Right lung (tissue), 5 donors: ENCODE measurements around the gene SLITRK5. TPM values are rescaled to one million over a fixed set of nuclear protein-coding genes. Genes with fewer than 3 reads are reported as not detected.

Experiments used
- DNase-seq, 2 donors: peaks; one replicate each; pipeline ENCODE4 v3.0.0-alpha.2; 2013
- polyA plus RNA-seq, 5 donors: library from polyadenylated mRNA; unstranded; fragments of 120-200 nt; gene quantifications; one replicate each; pipeline versions ENCODE4 v1.2.1 to v1.2.3, GENCODE V29; 2013; ENCODE audit warnings: inconsistent platforms in 1 of 5, low replicate concordance in 1 of 5; ENCODE audit not compliant: insufficient read length in 5 of 5, insufficient read depth in 1 of 5

SLITRK5 gene
- polyA plus RNA-seq, 5 donors: 1.8 to 3.4 (median 2.2) TPM

DNA sequence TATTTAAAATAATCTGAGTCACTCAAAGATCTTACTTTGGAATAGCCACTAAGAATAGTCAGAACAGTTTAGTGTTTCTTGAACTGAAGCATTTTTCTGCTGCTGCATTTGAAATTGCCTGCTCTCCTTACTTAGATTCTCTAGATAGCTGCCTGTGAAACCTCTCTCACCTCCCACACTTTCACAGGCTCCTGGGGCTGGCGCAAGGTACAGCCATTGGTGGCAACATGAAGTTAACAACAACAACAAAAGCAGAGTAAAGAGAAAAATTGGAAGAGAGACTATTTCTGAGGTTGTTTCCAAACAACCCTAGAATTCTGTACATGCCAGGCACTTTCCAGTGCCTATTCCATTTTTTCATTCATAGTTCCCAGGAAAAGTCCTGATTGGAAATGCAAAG, 25.3 kb downstream of the SLITRK5 start:
- no peak for DNase-seq

DNA sequence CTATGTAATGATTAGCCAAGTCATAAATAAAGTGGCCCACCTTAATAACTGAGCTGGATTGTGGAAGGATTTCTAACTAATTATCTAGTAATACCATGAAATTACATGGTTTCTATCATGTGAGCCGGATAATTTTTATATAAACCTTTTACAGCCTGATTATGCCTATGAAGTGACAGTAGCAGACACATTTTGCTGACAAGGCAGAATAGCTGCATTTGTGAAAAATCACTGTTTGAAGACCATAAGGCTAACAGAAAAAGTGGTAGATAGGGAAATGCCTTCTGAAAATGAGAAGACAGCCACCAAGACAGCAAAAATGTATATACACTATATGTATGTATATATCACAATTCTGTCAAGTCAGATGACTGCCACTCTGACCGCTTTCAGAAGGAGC, 27.1 kb downstream of the SLITRK5 start:
- no peak for DNase-seq

DNA sequence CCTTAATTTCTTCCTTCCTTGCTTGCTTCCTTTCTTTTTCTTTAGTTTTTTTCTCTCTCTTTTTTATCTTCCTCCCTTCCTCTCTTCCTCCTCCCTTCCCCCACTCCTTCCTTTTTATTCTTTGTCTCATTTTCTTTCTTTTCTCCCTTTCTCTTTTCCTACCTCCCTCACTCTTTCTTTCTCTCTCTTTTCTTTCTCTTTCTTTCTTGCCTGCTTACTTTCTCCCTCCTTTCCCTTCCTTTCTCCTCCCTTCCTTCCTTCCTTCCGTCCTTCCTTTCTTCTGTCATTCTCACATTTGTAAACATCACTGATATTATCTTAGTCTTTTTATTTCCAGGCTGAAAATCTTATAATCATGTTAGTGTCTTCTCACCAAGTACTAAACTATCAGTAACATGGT, 38.8 kb downstream of the SLITRK5 start:
- DNase-seq: no peak

DNA sequence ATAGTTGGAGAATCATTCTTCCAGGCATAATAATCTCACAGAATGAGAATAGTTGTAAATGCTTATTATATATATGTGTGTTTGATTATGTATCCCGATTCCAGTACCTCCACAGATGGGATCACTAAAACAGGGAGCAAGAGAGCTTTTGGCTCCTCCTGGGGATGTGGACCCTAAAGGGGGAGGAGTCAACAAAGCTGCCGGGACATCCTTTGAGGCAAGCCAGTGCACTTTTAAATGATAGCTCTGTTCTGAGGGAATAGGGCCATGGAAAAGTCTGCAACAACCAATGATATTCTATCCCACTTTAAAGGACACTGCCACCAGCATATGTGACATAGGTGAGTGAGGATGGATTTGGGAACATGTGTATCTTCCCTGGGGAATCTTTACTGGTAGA, 40.8 kb downstream of the SLITRK5 start:
- DNase-seq: no peak
